HCT116 (cell line): ENCODE data around the gene LRRC3. TPM values are rescaled to one million over a fixed set of nuclear protein-coding genes. Genes with fewer than 3 reads are reported as not detected.

ENCODE experiments used
- ATAC-seq: fragments of 200-7000 bp; cut with Tn5 transposase; 2 replicates; pipeline ENCODE4 v1.9.1; 2020; ENCODE audit warnings: mild to moderate bottlenecking, moderate library complexity
- BruUV-seq: library from RNA; stranded (reverse); fragments of 400-500 nt; replicated peaks from 2 replicates; lab custom pipeline; 2021; lab: Mats Ljungman, UMichigan
- CTCF ChIA-PET: fragments of 300-600 bp; sonication (Branson Sonifier 250); formaldehyde crosslinking; loops from one replicate; lab custom pipeline; 2021; ENCODE audit warnings: antibody characterized with exemption; lab: Charles Lee
- POLR2A ChIA-PET: fragments of 300-600, 350-600 bp; sonication (Branson Sonifier 250); formaldehyde crosslinking; loops from one replicate; lab custom pipeline; 2021; ENCODE audit warnings: antibody characterized with exemption; lab: Charles Lee
- RAD21 ChIA-PET, 2 experiments: fragments of 300-600 bp; sonication (Branson Sonifier 250); formaldehyde crosslinking; loops; one replicate each; lab custom pipeline; 2023; ENCODE audit warnings: low total read pairs in 2 of 2; ENCODE audit not compliant: uncharacterized antibody in 2 of 2, unreplicated experiment in 2 of 2, low non-redundant PET in 1 of 2; lab: Charles Lee
- DNase-seq: peaks from one replicate; pipeline ENCODE4 v3.0.0-alpha.2; 2010; ENCODE audit warnings: low read depth, low spot score
- H2AFZ ChIP-seq: fragments of 200-600 bp; shearing (Covaris generic), sonication (generic); 2 replicates; pipeline ENCODE4 v1.6.1; 2017; ENCODE audit warnings: low read depth, mixed run types, mixed read lengths, antibody characterized with exemption, low read length; ENCODE audit not compliant: poor library complexity, severe bottlenecking
- H3K27ac ChIP-seq: 2 replicates; pipeline ENCODE4 v1.5.1; 2012; ENCODE audit warnings: low read depth, low read length
- H3K27me3 ChIP-seq: fragments of 200-600 bp; sonication (generic); 2 replicates; pipeline ENCODE4 v1.6.1; 2016; ENCODE audit warnings: mixed run types, low read length, mixed read lengths; ENCODE audit not compliant: insufficient read depth
- H3K36me3 ChIP-seq, 2 experiments: fragments of 200-500 bp in 1 of 2; fragments of 200-600 bp in 1 of 2; sonication (Bioruptor generic) in 1 of 2; sonication (generic) in 1 of 2; 2 replicates each; pipeline versions ENCODE4 v1.5.1 to v1.6.1; 2014 to 2016; ENCODE audit warnings: low read length in 2 of 2, inconsistent platforms in 1 of 2, mixed read lengths in 1 of 2, mixed run types in 1 of 2; ENCODE audit not compliant: insufficient read depth in 2 of 2, control insufficient read depth in 1 of 2
- H3K4me1 ChIP-seq, 2 experiments: fragments of 200-600 bp in 1 of 2; sonication (generic) in 1 of 2; 2 replicates each; pipeline versions ENCODE4 v1.5.1 to v1.6.1; 2012 to 2017; ENCODE audit warnings: low read length in 2 of 2, inconsistent platforms in 1 of 2, mild to moderate bottlenecking in 1 of 2, mixed read lengths in 1 of 2, mixed run types in 1 of 2, moderate library complexity in 1 of 2; ENCODE audit not compliant: insufficient read depth in 2 of 2, control insufficient read depth in 1 of 2
- H3K4me2 ChIP-seq: fragments of 200-600 bp; sonication (generic); 2 replicates; pipeline ENCODE4 v1.6.1; 2017; ENCODE audit warnings: mixed run types, low read length, mixed read lengths
- H3K4me3 ChIP-seq, 2 experiments: fragments of 200-600 bp in 1 of 2; sonication (generic) in 1 of 2; replicated peaks in 1 of 2; 2 replicates each; pipeline ENCODE4 v1.5.1; 2011 to 2016; ENCODE audit warnings: low read length in 2 of 2, control low read depth in 1 of 2, low read depth in 1 of 2, mild to moderate bottlenecking in 1 of 2, mixed read lengths in 1 of 2, mixed run types in 1 of 2
- H3K79me2 ChIP-seq: fragments of 200-600 bp; sonication (generic); 2 replicates; pipeline ENCODE4 v1.6.1; 2017; ENCODE audit warnings: mild to moderate bottlenecking, mixed run types, low read length, moderate library complexity, mixed read lengths; ENCODE audit not compliant: insufficient read depth
- H3K9ac ChIP-seq: fragments of 200-600 bp; sonication (generic); 2 replicates; pipeline ENCODE4 v1.6.1; 2016; ENCODE audit warnings: low read length, mixed read lengths
- H3K9me2 ChIP-seq: fragments of 200-600 bp; sonication (generic), shearing (Covaris generic); 2 replicates; pipeline ENCODE4 v1.6.1; 2017; ENCODE audit warnings: mixed run types, mild to moderate bottlenecking, moderate library complexity; ENCODE audit not compliant: insufficient read depth
- H3K9me3 ChIP-seq, 2 experiments: fragments of 200-500 bp in 1 of 2; fragments of 200-600 bp in 1 of 2; sonication (Bioruptor generic) in 1 of 2; sonication (generic) in 1 of 2; 2 replicates each; pipeline ENCODE4 v1.6.1; 2014 to 2017; ENCODE audit warnings: low read length in 2 of 2, mixed read lengths in 2 of 2, inconsistent platforms in 1 of 2, low read depth in 1 of 2, mild to moderate bottlenecking in 1 of 2, mixed run types in 1 of 2, moderate library complexity in 1 of 2; ENCODE audit not compliant: control insufficient read depth in 1 of 2, insufficient read depth in 1 of 2
- H4K20me1 ChIP-seq: fragments of 200-600 bp; sonication (generic), shearing (Covaris generic); 2 replicates; pipeline ENCODE4 v1.6.1; 2017; ENCODE audit warnings: mixed run types, mild to moderate bottlenecking, moderate library complexity; ENCODE audit not compliant: insufficient read depth
- CBX3 ChIP-seq: IDR thresholded peaks from 2 replicates; pipeline ENCODE4 v1.6.1; 2012; ENCODE audit warnings: low read depth
- CEBPB ChIP-seq: IDR thresholded peaks from 2 replicates; pipeline ENCODE4 v1.6.1; 2012; ENCODE audit warnings: low read depth
- ELF1 ChIP-seq: IDR thresholded peaks from 2 replicates; pipeline ENCODE4 v1.6.1; 2012; ENCODE audit warnings: low read depth, borderline replicate concordance
- EZH2phosphoT487 ChIP-seq: fragments of 200-600 bp; IDR thresholded peaks from 2 replicates; pipeline ENCODE4 v1.6.1; 2018; ENCODE audit warnings: antibody characterized with exemption, borderline replicate concordance
- POLR2AphosphoS5 ChIP-seq: IDR thresholded peaks from 2 replicates; pipeline ENCODE4 v1.6.1; 2011; ENCODE audit warnings: mild to moderate bottlenecking, low read depth, low read length, moderate library complexity
- SP1 ChIP-seq: IDR thresholded peaks from 2 replicates; pipeline ENCODE4 v1.6.1; 2012; ENCODE audit warnings: low read depth
- TCF7L2 ChIP-seq: IDR thresholded peaks from 2 replicates; pipeline ENCODE4 v1.7.0; 2011; ENCODE audit warnings: borderline replicate concordance, inconsistent platforms; ENCODE audit not compliant: insufficient read depth, insufficient read length; ENCODE audit errors: extremely low read depth
- intact Hi-C: fragments of 100-400 bp; cut with micrococcal nuclease; formaldehyde crosslinking; loops from 2 replicates; pipeline ENCODE4 v1.10.0; 2022
- total RNA-seq: library from RNA; stranded (reverse); gene quantifications from one replicate; pipeline ENCODE4 v1.2.1, GENCODE V29; 2021; ENCODE audit not compliant: unreplicated experiment
- TF ChIP-seq, protein P1 (sequence below), 3 experiments: fragments of 200-600 bp in 1 of 3; sonication (generic) in 1 of 3; IDR thresholded peaks in 2 of 3; conservative IDR thresholded peaks in 1 of 3; 2 replicates each; pipeline ENCODE4 v1.5.1; 2012 to 2017; ENCODE audit warnings: low read depth in 2 of 3, low read length in 2 of 3, antibody characterized with exemption in 1 of 3, borderline replicate concordance in 1 of 3, control low read depth in 1 of 3, mild to moderate bottlenecking in 1 of 3, mixed read lengths in 1 of 3, mixed run types in 1 of 3, moderate library complexity in 1 of 3; ENCODE audit not compliant: insufficient read depth in 1 of 3

LRRC3 gene
- total RNA-seq, 1 experiment from 2014 or later, result 7.5 TPM

DNA sequence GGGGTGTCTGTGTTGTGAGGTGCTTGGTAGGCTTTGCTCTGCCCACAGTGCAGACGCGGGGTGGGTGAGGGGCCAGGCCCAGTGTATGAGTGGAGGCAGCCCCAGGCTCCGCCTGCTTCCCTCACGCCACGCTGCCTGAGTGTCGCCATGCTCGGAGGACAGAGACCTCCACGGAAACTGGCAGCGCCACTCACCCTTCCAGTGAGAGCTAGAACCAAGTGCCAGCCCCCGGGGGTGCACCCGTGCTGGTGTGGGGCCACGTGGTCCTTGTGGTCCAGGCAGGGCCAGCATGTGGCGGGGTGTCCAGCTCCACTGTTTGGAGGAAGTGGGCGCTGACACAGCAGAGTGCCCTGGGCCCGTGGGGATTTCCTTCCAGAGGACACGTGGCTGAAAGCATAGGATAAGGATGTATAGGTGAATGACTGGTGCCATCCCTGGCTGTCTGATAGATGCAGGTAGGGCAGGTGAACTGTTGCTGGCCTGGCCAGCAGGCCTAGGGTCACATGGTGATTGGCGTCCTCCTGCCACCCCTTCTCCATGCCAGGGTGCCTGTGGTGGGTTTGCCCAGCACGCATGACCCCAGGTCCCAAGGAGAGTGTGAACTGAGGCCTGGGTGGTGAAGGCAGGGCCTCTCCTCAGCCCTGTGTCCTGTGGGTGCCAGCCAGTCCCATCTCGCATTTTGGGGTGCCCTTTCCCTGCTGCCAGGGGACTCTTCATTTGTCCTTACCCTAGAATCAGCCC lies 3.8 kb downstream of the LRRC3 start:
- Histone ChIP-seq H2AFZ (no peak overlapping the region), H3K9me3 (no peaks in the 10 kb centered on the region), H4K20me1 (no peaks in the 10 kb centered on the region), H3K4me3 (no peak overlapping the region), H3K79me2 (no peaks in the 10 kb centered on the region), H3K9me2 (no peaks in the 10 kb centered on the region), H3K36me3 (no peaks in the 10 kb centered on the region), H3K27ac (no peak overlapping the region), H3K4me2 (no peak overlapping the region), H3K27me3 (no peaks in the 10 kb centered on the region), H3K4me1 (peaks cover 6 to 10% of the 10 kb centered on the region in 2 experiments; a peak in 3 of 4 replicates), H3K9ac (no peak overlapping the region)
- ChIA-PET POLR2A (no interaction called here), RAD21 (no interaction called here), CTCF (no interaction called here)
- intact Hi-C loops, result no loop called here
- no peak for ATAC-seq
- no TSS peak for BruUV-seq
- TF ChIP-seq EZH2phosphoT487 (no peak), CEBPB (no peak), SP1 (no peak), CBX3 (no peak), TCF7L2 (no peak), POLR2AphosphoS5 (no peak), ELF1 (no peak)
- TF ChIP-seq, protein P1, sequence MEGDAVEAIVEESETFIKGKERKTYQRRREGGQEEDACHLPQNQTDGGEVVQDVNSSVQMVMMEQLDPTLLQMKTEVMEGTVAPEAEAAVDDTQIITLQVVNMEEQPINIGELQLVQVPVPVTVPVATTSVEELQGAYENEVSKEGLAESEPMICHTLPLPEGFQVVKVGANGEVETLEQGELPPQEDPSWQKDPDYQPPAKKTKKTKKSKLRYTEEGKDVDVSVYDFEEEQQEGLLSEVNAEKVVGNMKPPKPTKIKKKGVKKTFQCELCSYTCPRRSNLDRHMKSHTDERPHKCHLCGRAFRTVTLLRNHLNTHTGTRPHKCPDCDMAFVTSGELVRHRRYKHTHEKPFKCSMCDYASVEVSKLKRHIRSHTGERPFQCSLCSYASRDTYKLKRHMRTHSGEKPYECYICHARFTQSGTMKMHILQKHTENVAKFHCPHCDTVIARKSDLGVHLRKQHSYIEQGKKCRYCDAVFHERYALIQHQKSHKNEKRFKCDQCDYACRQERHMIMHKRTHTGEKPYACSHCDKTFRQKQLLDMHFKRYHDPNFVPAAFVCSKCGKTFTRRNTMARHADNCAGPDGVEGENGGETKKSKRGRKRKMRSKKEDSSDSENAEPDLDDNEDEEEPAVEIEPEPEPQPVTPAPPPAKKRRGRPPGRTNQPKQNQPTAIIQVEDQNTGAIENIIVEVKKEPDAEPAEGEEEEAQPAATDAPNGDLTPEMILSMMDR (IDR thresholded peaks at IDR 0.05 in 2 of 3, conservative IDR thresholded peaks at IDR 0.05 in 1 of 3; ENCODE audit: borderline replicate concordance in 1 of 3, insufficient read depth in 1 of 3, low read depth in 2 of 3, low read length in 2 of 3), result no peak
- no peak for DNase-seq
